ENCODE measurements around the gene PAOX. TPM values are rescaled to one million over a fixed set of nuclear protein-coding genes. Genes with fewer than 3 reads are reported as not detected.

Gene PAOX
- total RNA-seq, 1 experiment from 2014 or later, result 1.2 TPM

- Mint-ChIP-seq H3K36me3 (ENCODE audit: insufficient read depth, unreplicated experiment) (peaks cover 10% of the 10 kb centered on the region), H3K4me1 (ENCODE audit: insufficient read depth, unreplicated experiment) (no peaks in the 10 kb centered on the region), H3K27me3 (ENCODE audit: insufficient read depth, unreplicated experiment) (no peaks in the 10 kb centered on the region), H3K9me3 (ENCODE audit: unreplicated experiment) (no peaks in the 10 kb centered on the region), H3K27ac (ENCODE audit: low read depth, unreplicated experiment) (no peak overlapping the region), H3K4me3 (ENCODE audit: unreplicated experiment) (no peak overlapping the region)
- CTCF ChIA-PET, result interaction anchor here (2.1 kb wide), 1 partner anchor 12 kb away, joined by 9 read pairs; no protein-coding TSS in a partner anchor
- BruUV-seq (replicated peaks), result no TSS peak
- no peak for TF ChIP-seq CTCF (IDR thresholded peaks at IDR 0.05; ENCODE audit: unreplicated experiment)
- no peak for DNase-seq (ENCODE audit: unreplicated experiment)
- POLR2A ChIA-PET, result no interaction called here
- intact Hi-C loops (cut with micrococcal nuclease), result no loop called here
Observed at GRCh38 chr10:133341983-133342382, 37.1 kb upstream of the PAOX start.

GRCh38 chr10:133342942-133343341 lies 36.1 kb upstream of the PAOX start:
- ChIA-PET CTCF (no interaction called here), POLR2A (no interaction called here)
- Mint-ChIP-seq H3K9me3 (ENCODE audit: unreplicated experiment) (no peaks in the 10 kb centered on the region), H3K27ac (ENCODE audit: low read depth, unreplicated experiment) (no peak overlapping the region), H3K4me1 (ENCODE audit: insufficient read depth, unreplicated experiment) (no peaks in the 10 kb centered on the region), H3K36me3 (ENCODE audit: insufficient read depth, unreplicated experiment) (peaks cover 10% of the 10 kb centered on the region), H3K27me3 (ENCODE audit: insufficient read depth, unreplicated experiment) (no peaks in the 10 kb centered on the region), H3K4me3 (ENCODE audit: unreplicated experiment) (no peak overlapping the region)
- intact Hi-C loops (cut with micrococcal nuclease), result no loop called here
- no TSS peak for BruUV-seq (replicated peaks)
- no peak for DNase-seq (ENCODE audit: unreplicated experiment)
- TF ChIP-seq CTCF (IDR thresholded peaks at IDR 0.05; ENCODE audit: unreplicated experiment), result no peak

- no peak for DNase-seq (ENCODE audit: unreplicated experiment)
- no peak overlapping the region for H3K4me3 Mint-ChIP-seq (ENCODE audit: unreplicated experiment)
- POLR2A ChIA-PET, result no interaction called here
- CTCF ChIA-PET, result interaction anchor here (0.6 to 2.1 kb wide), 2 partner anchors 14 to 516 kb away, joined by 5 to 10 read pairs; no protein-coding TSS in a partner anchor
- peaks cover 10% of the 10 kb centered on the region for H3K36me3 Mint-ChIP-seq (ENCODE audit: insufficient read depth, unreplicated experiment)
- H3K4me1 Mint-ChIP-seq (ENCODE audit: insufficient read depth, unreplicated experiment), result no peaks in the 10 kb centered on the region
- H3K27ac Mint-ChIP-seq (ENCODE audit: low read depth, unreplicated experiment), result no peak overlapping the region
- no peak for TF ChIP-seq CTCF (IDR thresholded peaks at IDR 0.05; ENCODE audit: unreplicated experiment)
- no TSS peak for BruUV-seq (replicated peaks)
- H3K27me3 Mint-ChIP-seq (ENCODE audit: insufficient read depth, unreplicated experiment), result no peaks in the 10 kb centered on the region
- H3K9me3 Mint-ChIP-seq (ENCODE audit: unreplicated experiment), result no peaks in the 10 kb centered on the region
- intact Hi-C loops (cut with micrococcal nuclease), result no loop called here
Observed at GRCh38 chr10:133343558-133343957, 35.5 kb upstream of the PAOX start.

GRCh38 chr10:133344236-133344635 lies 34.8 kb upstream of the PAOX start:
- peaks cover 10% of the 10 kb centered on the region for H3K36me3 Mint-ChIP-seq (ENCODE audit: insufficient read depth, unreplicated experiment)
- H3K4me1 Mint-ChIP-seq (ENCODE audit: insufficient read depth, unreplicated experiment), result peaks cover 4% of the 10 kb centered on the region
- CTCF ChIA-PET, result interaction anchor here (0.6 to 2.1 kb wide), 3 partner anchors 11 to 517 kb away, joined by 4 to 10 read pairs (median 5); no protein-coding TSS in a partner anchor
- no peak overlapping the region for H3K4me3 Mint-ChIP-seq (ENCODE audit: unreplicated experiment)
- no peaks in the 10 kb centered on the region for H3K27me3 Mint-ChIP-seq (ENCODE audit: insufficient read depth, unreplicated experiment)
- no TSS peak for BruUV-seq (replicated peaks)
- H3K27ac Mint-ChIP-seq (ENCODE audit: low read depth, unreplicated experiment), result no peak overlapping the region
- H3K9me3 Mint-ChIP-seq (ENCODE audit: unreplicated experiment), result no peaks in the 10 kb centered on the region
- intact Hi-C loops (cut with micrococcal nuclease), result no loop called here
- no peak for DNase-seq (ENCODE audit: unreplicated experiment)
- TF ChIP-seq CTCF (IDR thresholded peaks at IDR 0.05; ENCODE audit: unreplicated experiment), result no peak
- POLR2A ChIA-PET, result no interaction called here

Measured in MCF 10A (cell line).